Embryonic facial prominence (tissue), 1 donor: Measurements from ENCODE around the gene FCN2.

ENCODE experiments used
- DNase-seq: peaks from one replicate; pipeline ENCODE4 v3.0.0-alpha.2; 2016; ENCODE audit errors: extremely low spot score

Gene FCN2

DNA sequence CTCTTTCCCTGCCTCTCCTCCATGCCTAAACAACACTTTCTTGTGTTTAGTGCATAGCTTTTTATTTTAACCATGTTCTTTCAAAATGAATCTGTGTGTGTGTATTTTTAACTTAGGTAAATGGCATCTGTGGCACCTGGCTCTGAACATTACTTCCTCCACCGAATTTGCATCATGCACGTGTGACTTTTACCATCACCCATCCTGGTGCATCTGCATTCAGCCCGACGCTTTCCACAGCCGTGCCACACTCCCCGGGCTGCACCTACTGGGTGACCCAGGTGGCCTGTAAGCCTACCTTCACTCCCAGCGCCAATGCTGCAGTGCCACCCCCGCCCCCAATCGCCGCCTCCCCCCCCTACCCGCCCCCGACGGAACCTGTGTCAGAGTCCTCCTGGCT is 49.8 kb downstream of the FCN2 start:
- no peak for DNase-seq

DNA sequence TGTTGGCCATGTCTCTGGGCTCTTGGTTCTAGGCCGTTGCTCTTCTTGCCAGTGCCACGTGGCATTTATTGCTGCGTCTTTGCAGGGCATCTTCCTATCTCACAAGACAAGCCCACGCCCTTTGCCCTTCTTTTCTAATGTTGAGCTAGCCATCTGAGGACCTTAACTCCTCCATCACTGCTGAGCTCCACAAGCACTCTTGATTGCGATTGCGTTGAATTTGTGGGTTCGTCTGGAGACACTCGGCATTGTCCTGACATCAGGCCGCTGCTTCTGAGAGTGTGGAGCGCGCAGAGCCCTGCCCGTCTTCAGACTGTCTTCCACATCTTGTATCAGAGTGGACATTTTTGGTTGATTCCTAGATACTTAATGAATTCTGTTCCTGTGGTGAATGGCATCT is 51.6 kb downstream of the FCN2 start:
- DNase-seq: no peak

DNA sequence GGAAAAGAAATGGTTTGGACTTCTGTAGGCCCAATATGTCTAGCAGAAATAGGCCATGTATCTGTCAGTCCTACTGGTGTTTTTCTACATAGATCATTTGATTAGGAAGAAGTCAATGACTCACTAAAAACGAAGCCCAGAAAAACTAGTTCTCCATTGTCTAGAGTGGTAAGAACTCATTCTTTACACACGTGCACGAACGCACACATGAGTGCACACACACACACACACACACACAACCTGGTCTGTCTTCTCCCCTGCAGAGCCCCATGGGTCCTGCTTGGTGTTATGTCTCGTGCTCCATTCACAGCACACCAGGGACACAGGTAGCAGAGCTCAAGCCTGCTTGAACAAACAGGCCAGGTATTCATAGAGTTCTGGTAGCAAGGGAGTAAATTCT is 52.0 kb downstream of the FCN2 start:
- DNase-seq: no peak

DNA sequence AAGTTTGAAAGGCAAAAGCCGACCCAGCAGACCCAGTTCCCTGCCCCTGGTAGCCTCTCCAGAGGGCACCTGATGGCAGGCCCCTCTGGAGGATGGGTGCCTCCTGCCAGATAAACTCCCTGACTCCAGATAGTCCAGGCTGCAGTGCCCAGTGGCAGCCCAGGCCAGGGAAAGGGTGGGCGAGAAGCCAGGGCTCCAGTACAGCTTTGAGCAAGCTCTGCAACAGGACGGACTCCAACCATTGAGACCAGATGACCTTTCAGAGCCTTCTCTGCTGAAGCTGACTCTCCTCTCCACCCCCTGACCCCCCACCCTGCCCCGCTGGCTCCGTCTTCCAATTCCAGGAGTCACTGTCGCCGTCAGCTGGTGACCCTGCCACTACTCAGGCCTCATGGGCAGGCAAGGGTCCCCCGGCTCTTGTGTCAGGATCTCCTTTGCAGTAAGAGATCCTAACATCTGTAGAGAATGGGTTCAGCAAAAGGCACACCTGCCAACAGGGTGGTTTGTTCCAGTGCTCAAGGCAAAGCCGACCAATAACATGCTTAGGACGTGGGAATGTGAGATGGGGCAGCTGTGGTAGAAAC is 52.6 kb downstream of the FCN2 start:
- DNase-seq: no peak

GRCh38 chr9:134935056-134935640 is 54.5 kb downstream of the FCN2 start:
- no peak for DNase-seq

GRCh38 chr9:134935701-134936345 is 55.2 kb downstream of the FCN2 start:
- DNase-seq: no peak

DNA sequence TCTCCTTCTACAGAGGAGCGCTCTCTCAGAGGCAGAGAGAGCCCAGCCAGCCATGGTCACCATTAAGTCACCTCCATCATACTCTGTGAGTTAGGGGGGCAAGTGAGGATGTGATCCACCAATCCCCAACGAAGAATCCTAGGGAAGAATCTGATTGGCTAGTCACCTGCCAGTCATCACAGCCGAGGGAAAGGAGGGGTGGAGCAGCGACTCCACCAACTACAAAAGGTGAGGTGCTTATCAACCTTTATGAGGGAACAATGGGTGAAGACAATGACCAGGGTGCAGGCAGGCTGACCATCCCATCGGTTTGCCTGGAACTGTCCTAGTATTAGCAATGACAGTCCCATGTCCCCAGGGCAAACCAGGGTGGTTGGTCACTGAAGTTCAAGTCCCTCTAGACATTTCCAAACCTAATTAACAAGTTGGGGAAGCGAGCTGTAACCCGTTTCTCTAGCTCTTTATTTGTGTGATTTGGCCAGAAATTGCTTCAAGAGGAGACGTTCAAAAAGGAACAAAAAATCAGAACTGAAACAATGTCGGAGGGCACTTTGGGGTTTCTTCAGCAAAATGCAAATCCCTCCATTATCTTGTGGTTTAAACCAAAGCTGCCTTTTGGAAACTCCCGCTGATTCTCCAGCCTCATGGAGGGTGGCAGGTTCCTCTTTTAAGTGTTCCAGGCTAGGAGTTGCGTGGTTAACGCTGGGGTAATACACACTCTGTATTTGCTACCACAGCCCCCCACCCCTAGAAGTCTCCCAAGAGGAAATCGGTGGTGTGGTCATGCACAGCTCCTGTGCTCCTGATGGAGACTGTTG is 55.9 kb downstream of the FCN2 start:
- DNase-seq: no peak
